ENCODE data around the gene TBC1D2. TPM values are rescaled to one million over a fixed set of nuclear protein-coding genes. Genes with fewer than 3 reads are reported as not detected.

TBC1D2 gene
- total RNA-seq, 1 experiment from 2014 or later: 58.4 TPM

- TF ChIP-seq CTCF (IDR thresholded peaks at IDR 0.05; ENCODE audit: unreplicated experiment): no peak
- H3K9me3 Mint-ChIP-seq (ENCODE audit: unreplicated experiment): no peaks in the 10 kb centered on the region
- intact Hi-C loops (cut with micrococcal nuclease): no loop called here
- ChIA-PET CTCF (interaction anchor here (0.5 to 1.7 kb wide), 7 partner anchors 9 to 1269 kb away, joined by 3 to 12 read pairs (median 4); partner anchors contain the start of gene TRIM14), POLR2A (interaction anchor here (0.6 to 0.7 kb wide), 2 partner anchors 36 to 551 kb away, joined by 3 read pairs; no protein-coding TSS in a partner anchor)
- no peak overlapping the region for H3K4me3 Mint-ChIP-seq (ENCODE audit: unreplicated experiment)
- BruUV-seq (replicated peaks): no TSS peak
- H3K27me3 Mint-ChIP-seq (ENCODE audit: insufficient read depth, unreplicated experiment): no peaks in the 10 kb centered on the region
- peaks cover 76% of the 10 kb centered on the region for H3K36me3 Mint-ChIP-seq (ENCODE audit: insufficient read depth, unreplicated experiment)
- H3K4me1 Mint-ChIP-seq (ENCODE audit: insufficient read depth, unreplicated experiment): peaks cover 22% of the 10 kb centered on the region
- DNase-seq (ENCODE audit: unreplicated experiment): no peak
- H3K27ac Mint-ChIP-seq (ENCODE audit: low read depth, unreplicated experiment): peak overlapping the region; percentile 17
Measured at GRCh38 chr9:98241357-98242300, 13.8 kb downstream of the TBC1D2 start.

- no peak for DNase-seq (ENCODE audit: unreplicated experiment)
- intact Hi-C loops (cut with micrococcal nuclease): no loop called here
- H3K9me3 Mint-ChIP-seq (ENCODE audit: unreplicated experiment): no peaks in the 10 kb centered on the region
- peaks cover 84% of the 10 kb centered on the region for H3K36me3 Mint-ChIP-seq (ENCODE audit: insufficient read depth, unreplicated experiment)
- no peaks in the 10 kb centered on the region for H3K27me3 Mint-ChIP-seq (ENCODE audit: insufficient read depth, unreplicated experiment)
- ChIA-PET POLR2A (interaction anchor here (0.9 to 1.0 kb wide), 2 partner anchors 15 to 17 kb away, joined by 3 read pairs; partner anchors contain the start of gene TBC1D2), CTCF (interaction anchor here (0.6 to 1.1 kb wide), 4 partner anchors 16 to 1580 kb away, joined by 3 to 4 read pairs (median 4); no protein-coding TSS in a partner anchor)
- no TSS peak for BruUV-seq (replicated peaks)
- H3K4me3 Mint-ChIP-seq (ENCODE audit: unreplicated experiment): no peak overlapping the region
- TF ChIP-seq CTCF (IDR thresholded peaks at IDR 0.05; ENCODE audit: unreplicated experiment): no peak
- H3K27ac Mint-ChIP-seq (ENCODE audit: low read depth, unreplicated experiment): peak overlapping the region; percentile 66
- H3K4me1 Mint-ChIP-seq (ENCODE audit: insufficient read depth, unreplicated experiment): peaks cover 11% of the 10 kb centered on the region
Measured at GRCh38 chr9:98240475-98240874, 15.0 kb downstream of the TBC1D2 start.

GRCh38 chr9:98236901-98237487 lies 18.5 kb downstream of the TBC1D2 start:
- no peak overlapping the region for H3K27ac Mint-ChIP-seq (ENCODE audit: low read depth, unreplicated experiment)
- ChIA-PET CTCF (interaction anchor here (0.5 to 2.1 kb wide), 4 partner anchors 19 to 1006 kb away, joined by 3 to 6 read pairs (median 3); partner anchors contain the start of gene TBC1D2), POLR2A (interaction anchor here (0.6 to 0.8 kb wide), 2 partner anchors 10 to 14 kb away, joined by 3 to 4 read pairs; no protein-coding TSS in a partner anchor)
- BruUV-seq (replicated peaks): no TSS peak
- H3K9me3 Mint-ChIP-seq (ENCODE audit: unreplicated experiment): no peaks in the 10 kb centered on the region
- intact Hi-C loops (cut with micrococcal nuclease): no loop called here
- H3K36me3 Mint-ChIP-seq (ENCODE audit: insufficient read depth, unreplicated experiment): peaks cover 81% of the 10 kb centered on the region
- H3K4me1 Mint-ChIP-seq (ENCODE audit: insufficient read depth, unreplicated experiment): peaks cover 11% of the 10 kb centered on the region
- DNase-seq (ENCODE audit: unreplicated experiment): no peak
- no peaks in the 10 kb centered on the region for H3K27me3 Mint-ChIP-seq (ENCODE audit: insufficient read depth, unreplicated experiment)
- H3K4me3 Mint-ChIP-seq (ENCODE audit: unreplicated experiment): no peak overlapping the region
- no peak for TF ChIP-seq CTCF (IDR thresholded peaks at IDR 0.05; ENCODE audit: unreplicated experiment)

- no peak for DNase-seq (ENCODE audit: unreplicated experiment)
- intact Hi-C loops (cut with micrococcal nuclease): no loop called here
- H3K4me1 Mint-ChIP-seq (ENCODE audit: insufficient read depth, unreplicated experiment): peaks cover 15% of the 10 kb centered on the region
- BruUV-seq (replicated peaks): no TSS peak
- peaks cover 81% of the 10 kb centered on the region for H3K36me3 Mint-ChIP-seq (ENCODE audit: insufficient read depth, unreplicated experiment)
- ChIA-PET CTCF (interaction anchor here (0.6 to 2.1 kb wide), 5 partner anchors 12 to 136 kb away, joined by 3 to 7 read pairs (median 4); partner anchors contain the start of gene TBC1D2), POLR2A (interaction anchor here (0.6 to 2.2 kb wide), 4 partner anchors 11 to 898 kb away, joined by 3 to 14 read pairs (median 7); no protein-coding TSS in a partner anchor)
- no peak overlapping the region for H3K4me3 Mint-ChIP-seq (ENCODE audit: unreplicated experiment)
- no peak overlapping the region for H3K27ac Mint-ChIP-seq (ENCODE audit: low read depth, unreplicated experiment)
- no peaks in the 10 kb centered on the region for H3K27me3 Mint-ChIP-seq (ENCODE audit: insufficient read depth, unreplicated experiment)
- H3K9me3 Mint-ChIP-seq (ENCODE audit: unreplicated experiment): no peaks in the 10 kb centered on the region
- TF ChIP-seq CTCF (IDR thresholded peaks at IDR 0.05; ENCODE audit: unreplicated experiment): no peak
Measured at GRCh38 chr9:98235126-98235525, 20.3 kb downstream of the TBC1D2 start.
